GM11168 (cell line): Measurements from ENCODE around the gene SNX9.
"Not testable (repeated sequence)": the region's sequence is repeated elsewhere in the genome, so short reads cannot be mapped to it uniquely, and the experiment has no call there.

Experiments
- in situ Hi-C: fragments of 300-500 bp; cut with MboI; formaldehyde crosslinking; loops from one replicate; pipeline ENCODE4 v1.12.0; 2022; ENCODE audit warnings: low sequenced_read_pairs; ENCODE audit not compliant: unreplicated experiment

The SNX9 gene

DNA sequence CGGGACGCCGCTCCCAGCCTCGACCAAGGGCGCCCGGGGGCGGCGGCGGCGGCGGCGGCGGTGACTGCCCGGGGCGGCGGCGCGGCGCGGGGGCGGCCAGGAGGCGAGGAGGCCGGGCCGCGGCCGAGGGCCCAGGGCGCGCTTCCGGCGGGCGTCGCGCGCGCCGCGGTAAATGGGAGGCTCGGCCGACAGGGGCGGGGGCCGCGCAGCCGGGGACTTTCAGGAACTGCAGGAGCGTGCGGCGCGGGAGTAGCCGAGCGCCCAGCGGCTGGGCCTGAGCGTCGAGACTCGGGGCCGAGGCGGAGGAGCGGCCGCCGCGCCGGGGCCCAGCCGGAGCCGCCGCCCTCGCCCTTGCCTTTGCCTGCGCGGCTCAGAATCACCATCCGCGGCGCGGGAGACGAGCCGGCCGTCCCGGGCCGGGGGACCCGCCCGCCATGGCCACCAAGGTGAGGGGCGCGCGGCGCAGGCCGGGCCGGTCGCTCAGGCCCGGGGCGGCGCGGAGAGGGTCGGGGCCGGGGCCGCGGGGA, at the start of gene SNX9:
Gene SNX9, plus strand, starts transcription at position 246 of the 527 bp plus-strand sequence. Its CDS starts 189 bp downstream, at position 435.
- in situ Hi-C loops, result no loop called here

GRCh38 chr6:157773248-157773773, 49.7 kb upstream of the SNX9 start:
- in situ Hi-C loops, result no loop called here

DNA sequence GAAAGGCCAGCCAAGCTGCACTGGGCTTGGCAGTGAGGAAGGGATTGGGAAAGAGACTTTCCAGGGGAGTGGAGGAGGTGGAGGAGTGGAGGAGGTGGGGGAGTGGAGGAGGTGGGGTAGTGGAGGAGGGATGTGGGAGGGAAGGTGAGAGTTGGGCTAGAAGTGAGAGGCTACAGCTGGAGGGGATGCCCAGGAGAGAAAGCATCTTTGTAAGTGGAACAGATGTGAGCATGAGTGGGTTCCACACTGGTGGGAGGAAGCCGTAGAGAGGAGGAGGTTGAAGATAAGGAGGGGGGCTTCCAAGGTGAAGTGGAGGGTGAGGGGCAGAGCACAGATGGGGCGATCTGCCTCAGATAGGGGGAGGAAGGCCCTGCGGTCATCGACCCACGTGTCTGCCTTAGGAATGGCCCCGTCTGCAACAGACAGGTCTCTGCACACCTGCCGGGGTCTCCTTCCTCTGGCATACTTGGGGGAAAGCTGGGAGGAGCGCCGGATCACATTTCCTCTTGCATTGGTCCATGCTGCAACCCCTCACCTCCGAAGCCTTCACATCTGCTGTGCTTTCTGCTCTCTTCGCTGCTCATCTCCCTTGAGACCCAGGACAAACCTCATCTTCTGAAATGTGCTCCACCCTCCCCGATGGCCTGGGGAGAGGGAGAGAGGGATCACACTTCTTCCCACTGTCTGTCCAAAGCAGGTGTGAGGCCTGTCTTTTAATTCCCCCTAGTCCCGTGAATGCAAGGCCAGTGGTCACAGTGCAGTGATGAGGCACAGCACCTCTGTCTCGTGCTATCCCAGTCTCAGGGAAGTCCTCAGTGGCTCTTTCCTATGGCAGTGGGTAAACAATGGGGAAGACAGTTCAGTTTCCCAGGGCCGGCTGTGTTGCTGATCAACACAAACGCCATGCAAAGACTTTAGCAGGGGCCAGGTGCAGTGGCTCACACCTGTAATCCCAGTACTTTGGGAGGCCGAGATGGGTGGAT, 48.6 kb upstream of the SNX9 start:
- in situ Hi-C loops, result no loop called here

GRCh38 chr6:157775376-157775775, 47.7 kb upstream of the SNX9 start:
- in situ Hi-C loops, result no loop called here

DNA sequence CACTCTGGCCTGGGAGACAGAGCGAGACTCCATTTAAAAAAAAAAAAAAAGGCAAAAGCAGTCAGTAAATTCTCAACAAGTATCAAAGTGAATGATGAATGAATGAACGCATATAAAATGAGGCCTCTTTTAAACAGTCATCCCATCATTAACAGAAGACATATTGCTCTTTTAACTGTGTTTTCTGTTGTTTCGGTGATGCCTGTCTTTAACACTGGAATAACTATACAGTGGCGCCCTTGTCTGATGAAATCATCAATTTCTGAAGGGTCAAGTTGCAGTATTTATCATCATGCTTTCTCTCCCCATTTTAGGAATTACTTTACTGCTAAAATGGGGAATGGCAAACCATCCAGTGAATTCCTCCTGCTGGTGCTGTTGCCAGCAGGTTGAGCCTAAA, 45.7 kb upstream of the SNX9 start:
- in situ Hi-C loops, result no loop called here

- in situ Hi-C loops, result no loop called here
These were observed 44.3 kb upstream of the SNX9 start for GRCh38 chr6:157778719-157779118.

DNA sequence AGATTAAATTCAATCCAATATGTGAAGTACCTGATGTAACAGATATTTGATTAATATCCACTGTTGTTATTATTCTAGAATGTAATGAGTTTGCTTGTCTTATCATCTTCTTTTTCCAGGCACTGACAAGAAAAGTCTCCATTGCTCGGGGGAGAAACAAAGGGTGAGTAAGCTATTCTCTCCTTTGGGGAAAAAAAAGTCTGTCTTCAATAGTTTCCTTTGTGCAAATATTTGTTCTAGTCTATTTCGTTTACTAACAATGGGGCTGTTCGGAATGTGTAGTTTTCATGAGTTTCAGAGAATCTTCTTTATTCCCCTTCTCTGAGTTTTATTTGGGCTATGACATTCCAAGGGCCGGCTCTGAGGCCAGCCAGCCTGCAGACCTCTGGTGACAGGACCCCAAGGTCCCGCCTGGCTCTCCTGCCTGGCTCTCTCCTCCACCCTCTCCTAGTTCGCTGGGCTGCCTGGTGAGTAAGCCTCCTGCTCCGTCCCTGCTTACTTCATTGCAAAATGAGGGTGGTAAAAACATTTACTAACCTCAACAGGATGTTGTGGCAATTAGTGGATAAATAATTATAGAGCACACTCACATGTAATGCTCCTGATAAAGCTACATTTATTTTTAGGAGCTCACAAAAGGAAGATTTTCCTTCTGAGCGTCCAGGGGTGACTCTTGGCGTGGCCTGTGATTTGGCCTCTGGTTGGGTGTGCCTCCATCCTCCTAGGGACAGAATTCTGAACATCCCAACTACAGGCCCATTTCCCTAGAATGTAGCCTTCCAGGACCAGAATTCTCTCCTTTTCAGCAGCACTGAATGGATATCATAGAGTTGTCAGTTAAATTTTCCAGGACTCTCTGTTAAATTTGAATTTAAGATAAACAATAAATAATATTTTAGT, 43.1 kb upstream of the SNX9 start:
- in situ Hi-C loops, result no loop called here

DNA sequence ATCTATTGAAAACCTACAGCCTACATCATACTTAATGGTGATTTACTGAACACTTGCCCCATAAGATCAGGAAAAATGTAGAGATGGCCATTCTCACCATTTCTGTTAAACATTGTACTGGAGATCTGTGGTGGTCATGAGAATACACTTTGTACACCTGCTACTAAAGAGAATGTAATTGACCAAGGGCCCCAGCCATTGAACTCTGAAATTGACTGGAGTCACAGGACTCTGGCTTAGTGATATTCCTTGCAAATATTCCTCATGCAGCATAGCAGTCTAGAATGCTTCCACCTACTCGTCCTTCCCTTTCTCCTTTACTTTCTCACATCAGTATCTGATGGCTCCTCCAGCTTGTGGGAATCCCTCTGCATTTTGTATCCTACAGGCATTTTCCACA, 37.4 kb upstream of the SNX9 start:
- in situ Hi-C loops, result no loop called here

GRCh38 chr6:157786221-157786620, 36.8 kb upstream of the SNX9 start:
- in situ Hi-C loops, result no loop called here

DNA sequence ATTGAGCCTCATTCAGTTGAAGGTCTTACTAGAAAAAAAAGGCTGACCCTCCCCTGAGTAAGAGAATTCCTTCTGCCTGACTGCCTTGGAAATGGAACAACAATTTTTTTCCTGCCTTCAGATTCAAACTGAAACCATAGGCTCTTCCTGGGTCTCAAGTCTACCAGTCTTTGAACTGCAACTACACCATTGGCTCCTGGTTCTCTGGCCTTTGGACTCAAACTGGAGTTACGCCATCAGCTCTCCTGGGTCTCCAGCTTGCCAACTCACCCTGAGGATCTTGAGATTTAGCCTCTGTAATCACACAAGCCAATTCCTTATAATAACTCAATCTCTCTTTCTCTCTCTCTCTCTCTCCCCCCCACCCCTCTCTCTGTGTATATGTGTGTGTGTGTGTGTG, 36.0 kb upstream of the SNX9 start:
- in situ Hi-C loops, result no loop called here

DNA sequence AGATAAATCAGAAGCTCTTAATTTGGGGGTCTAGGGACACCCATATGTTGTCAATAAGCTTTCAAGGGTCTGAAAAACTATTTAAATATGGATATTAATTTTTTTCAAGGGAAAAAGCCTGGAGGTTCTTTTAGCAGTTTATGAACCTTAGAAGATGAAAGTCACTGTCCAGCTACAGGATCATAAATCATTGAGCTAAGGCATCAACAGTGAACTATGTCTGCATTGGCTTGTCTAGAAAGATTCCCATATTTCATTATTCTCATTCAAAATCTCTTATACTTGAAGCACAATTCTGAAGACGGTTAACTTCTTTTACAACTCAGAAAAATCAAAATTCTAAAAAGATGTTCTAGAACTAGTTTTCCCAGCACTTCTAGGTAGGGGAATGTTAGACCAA, 34.9 kb upstream of the SNX9 start:
- in situ Hi-C loops, result no loop called here

- in situ Hi-C loops, result no loop called here
These were observed 33.7 kb upstream of the SNX9 start for GRCh38 chr6:157789297-157789696.

- in situ Hi-C loops, result no loop called here
These were observed 33.2 kb upstream of the SNX9 start for GRCh38 chr6:157789861-157790260.

GRCh38 chr6:157790548-157791160, 32.4 kb upstream of the SNX9 start:
- in situ Hi-C loops, result no loop called here

GRCh38 chr6:157791450-157791849, 31.6 kb upstream of the SNX9 start:
- in situ Hi-C loops, result no loop called here

DNA sequence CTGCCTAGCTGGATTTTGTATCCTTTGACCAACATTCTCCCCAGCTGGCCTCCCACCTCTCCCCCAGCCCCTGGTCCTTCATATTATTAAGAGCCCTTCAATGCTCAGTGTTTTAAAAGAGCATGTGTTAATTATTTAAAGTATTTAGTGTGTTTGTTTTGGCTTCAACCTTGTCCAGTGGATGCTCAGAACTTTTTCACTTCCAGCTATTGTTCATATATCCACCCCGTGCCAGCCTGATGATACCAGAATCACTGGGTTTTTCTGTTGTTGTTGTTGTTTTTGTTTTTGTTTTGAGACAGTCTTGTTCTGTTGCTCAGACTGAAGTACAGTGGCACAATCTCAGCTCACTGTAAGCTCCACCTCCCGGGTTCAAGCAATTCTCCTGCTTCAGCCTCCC, 30.4 kb upstream of the SNX9 start:
- in situ Hi-C loops, result no loop called here

- in situ Hi-C loops, result not testable (repeated sequence)
These were observed 29.0 kb upstream of the SNX9 start for GRCh38 chr6:157794012-157794411.

GRCh38 chr6:157795841-157796240, 27.2 kb upstream of the SNX9 start:
- in situ Hi-C loops, result no loop called here

DNA sequence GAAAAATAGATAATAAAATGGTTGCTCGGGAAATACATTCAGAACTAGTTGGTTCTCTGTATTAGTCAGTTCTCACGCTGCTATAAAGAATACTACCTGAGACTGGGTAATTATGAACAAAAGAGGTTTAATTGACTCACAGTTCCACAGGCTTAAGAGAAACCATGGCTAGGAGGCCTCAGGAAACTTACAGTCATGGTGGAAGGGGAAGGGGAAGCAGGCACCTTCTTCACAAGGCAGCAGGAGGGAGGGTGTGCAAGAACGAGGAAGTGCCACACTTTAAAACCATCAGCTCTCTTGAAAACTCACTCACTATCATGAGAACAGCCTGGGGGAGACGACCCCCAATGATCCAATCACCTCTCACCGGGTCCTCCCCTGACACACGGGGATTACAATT, 24.2 kb upstream of the SNX9 start:
- in situ Hi-C loops, result no loop called here

GRCh38 chr6:157799561-157799960, 23.5 kb upstream of the SNX9 start:
- in situ Hi-C loops, result not testable (repeated sequence)
